Stimulated activated memory B cell treated with anti-CD40 and anti-IgM and Interleukin-4, amounts not matched to agents 10 μg/mL and 1 μg/mL and 100 μg/mL, for 72 hours (primary cell): ENCODE results near the gene THAP4.

Source experiments
- ATAC-seq: fragments of 150-1000 bp; cut with Tn5 transposase; 2 replicates; pipeline ENCODE4 v1.10.0; 2021
- H3K27ac Mint-ChIP-seq: one replicate; pipeline ENCODE4 v1.8.0; 2022; ENCODE audit warnings: mild to moderate bottlenecking, mixed read lengths
- H3K27me3 Mint-ChIP-seq: one replicate; pipeline ENCODE4 v1.8.0; 2022; ENCODE audit warnings: mixed read lengths
- H3K36me3 Mint-ChIP-seq: one replicate; pipeline ENCODE4 v1.8.0; 2022; ENCODE audit warnings: mixed read lengths
- H3K4me1 Mint-ChIP-seq: one replicate; pipeline ENCODE4 v1.8.0; 2022; ENCODE audit warnings: mixed read lengths
- H3K4me3 Mint-ChIP-seq: one replicate; pipeline ENCODE4 v1.8.0; 2022; ENCODE audit warnings: mild to moderate bottlenecking, moderate library complexity, mixed read lengths
- H3K9me3 Mint-ChIP-seq: one replicate; pipeline ENCODE4 v1.8.0; 2022; ENCODE audit warnings: mixed read lengths

The THAP4 gene

GRCh38 chr2:241613017-241613780, 23.8 kb downstream of the THAP4 start:
- Mint-ChIP-seq H3K27me3 (no peaks in the 10 kb centered on the region), H3K36me3 (peaks cover 22% of the 10 kb centered on the region), H3K9me3 (no peaks in the 10 kb centered on the region), H3K4me3 (no peak overlapping the region), H3K27ac (no peak overlapping the region), H3K4me1 (peaks cover 45% of the 10 kb centered on the region)
- ATAC-seq: no peak

GRCh38 chr2:241612156-241613016, 24.6 kb downstream of the THAP4 start:
- Mint-ChIP-seq H3K27me3 (no peaks in the 10 kb centered on the region), H3K4me3 (no peak overlapping the region), H3K36me3 (peaks cover 21% of the 10 kb centered on the region), H3K4me1 (peaks cover 37% of the 10 kb centered on the region), H3K9me3 (no peaks in the 10 kb centered on the region), H3K27ac (no peak overlapping the region)
- ATAC-seq: no peak

GRCh38 chr2:241611062-241611461, 25.9 kb downstream of the THAP4 start:
- H3K27me3 Mint-ChIP-seq: no peaks in the 10 kb centered on the region
- no peaks in the 10 kb centered on the region for H3K9me3 Mint-ChIP-seq
- peak overlapping the region; percentile 76 for H3K27ac Mint-ChIP-seq
- no peak for ATAC-seq
- peak overlapping the region; percentile 59 for H3K4me3 Mint-ChIP-seq
- H3K4me1 Mint-ChIP-seq: peaks cover 28% of the 10 kb centered on the region
- H3K36me3 Mint-ChIP-seq: peaks cover 27% of the 10 kb centered on the region

GRCh38 chr2:241609859-241610793, 26.8 kb downstream of the THAP4 start:
- peaks cover 27% of the 10 kb centered on the region for H3K36me3 Mint-ChIP-seq
- H3K27me3 Mint-ChIP-seq: no peaks in the 10 kb centered on the region

GRCh38 chr2:241608881-241609280, 28.1 kb downstream of the THAP4 start:
- H3K27me3 Mint-ChIP-seq: no peaks in the 10 kb centered on the region
- no peak for ATAC-seq
- H3K4me3 Mint-ChIP-seq: peak overlapping the region; percentile 59
- peak overlapping the region; percentile 14 for H3K27ac Mint-ChIP-seq
- H3K36me3 Mint-ChIP-seq: peaks cover 27% of the 10 kb centered on the region
- peaks cover 20% of the 10 kb centered on the region for H3K4me1 Mint-ChIP-seq
- H3K9me3 Mint-ChIP-seq: no peaks in the 10 kb centered on the region

More at GRCh38 chr2:241609859-241610793, 26.8 kb downstream of the THAP4 start:
- Mint-ChIP-seq H3K4me3 (peak overlapping the region; percentile 59), H3K4me1 (peaks cover 20% of the 10 kb centered on the region), H3K9me3 (no peaks in the 10 kb centered on the region), H3K27ac (peak overlapping the region; percentile 76)
- ATAC-seq: peak; percentile 99

- Mint-ChIP-seq H3K27ac (no peak overlapping the region), H3K36me3 (peaks cover 38% of the 10 kb centered on the region), H3K4me3 (no peak overlapping the region), H3K9me3 (no peaks in the 10 kb centered on the region), H3K27me3 (no peaks in the 10 kb centered on the region), H3K4me1 (peaks cover 20% of the 10 kb centered on the region)
- ATAC-seq: no peak
Observed at GRCh38 chr2:241607162-241607885, 29.6 kb downstream of the THAP4 start.

- Mint-ChIP-seq H3K4me1 (peaks cover 20% of the 10 kb centered on the region), H3K36me3 (peaks cover 41% of the 10 kb centered on the region), H3K27ac (no peak overlapping the region), H3K27me3 (no peaks in the 10 kb centered on the region), H3K9me3 (no peaks in the 10 kb centered on the region), H3K4me3 (no peak overlapping the region)
- ATAC-seq: no peak
Observed at GRCh38 chr2:241606186-241606585, 30.8 kb downstream of the THAP4 start.

- Mint-ChIP-seq H3K27me3 (no peaks in the 10 kb centered on the region), H3K4me1 (peaks cover 5% of the 10 kb centered on the region), H3K9me3 (no peaks in the 10 kb centered on the region), H3K27ac (no peak overlapping the region), H3K36me3 (peaks cover 60% of the 10 kb centered on the region), H3K4me3 (no peak overlapping the region)
- ATAC-seq: no peak
Observed at GRCh38 chr2:241603686-241604085, 33.3 kb downstream of the THAP4 start.

GRCh38 chr2:241602720-241603119, 34.2 kb downstream of the THAP4 start:
- Mint-ChIP-seq H3K27me3 (no peaks in the 10 kb centered on the region), H3K9me3 (no peaks in the 10 kb centered on the region), H3K4me3 (no peak overlapping the region), H3K36me3 (peaks cover 56% of the 10 kb centered on the region), H3K4me1 (no peaks in the 10 kb centered on the region), H3K27ac (no peak overlapping the region)
- no peak for ATAC-seq

- H3K27ac Mint-ChIP-seq: no peak overlapping the region
- peaks cover 54% of the 10 kb centered on the region for H3K36me3 Mint-ChIP-seq
- no peak overlapping the region for H3K4me3 Mint-ChIP-seq
- no peaks in the 10 kb centered on the region for H3K27me3 Mint-ChIP-seq
- ATAC-seq: no peak
- no peaks in the 10 kb centered on the region for H3K4me1 Mint-ChIP-seq
- H3K9me3 Mint-ChIP-seq: no peaks in the 10 kb centered on the region
Observed at GRCh38 chr2:241601841-241602240, 35.1 kb downstream of the THAP4 start.

- Mint-ChIP-seq H3K9me3 (no peaks in the 10 kb centered on the region), H3K27ac (no peak overlapping the region)
Observed at GRCh38 chr2:241599615-241600014, 37.3 kb downstream of the THAP4 start.

GRCh38 chr2:241598487-241598886, 38.5 kb downstream of the THAP4 start:
- Mint-ChIP-seq H3K27me3 (no peaks in the 10 kb centered on the region), H3K36me3 (peaks cover 59% of the 10 kb centered on the region), H3K4me3 (no peak overlapping the region), H3K9me3 (no peaks in the 10 kb centered on the region), H3K27ac (no peak overlapping the region), H3K4me1 (no peaks in the 10 kb centered on the region)
- ATAC-seq: no peak

More at GRCh38 chr2:241599615-241600014, 37.3 kb downstream of the THAP4 start:
- H3K4me1 Mint-ChIP-seq: no peaks in the 10 kb centered on the region
- H3K4me3 Mint-ChIP-seq: no peak overlapping the region
- peaks cover 50% of the 10 kb centered on the region for H3K36me3 Mint-ChIP-seq
- no peak for ATAC-seq
- no peaks in the 10 kb centered on the region for H3K27me3 Mint-ChIP-seq

- Mint-ChIP-seq H3K4me1 (no peaks in the 10 kb centered on the region), H3K36me3 (peaks cover 59% of the 10 kb centered on the region), H3K27ac (no peak overlapping the region)
Observed at GRCh38 chr2:241598061-241598460, 38.9 kb downstream of the THAP4 start.

GRCh38 chr2:241597561-241597960, 39.4 kb downstream of the THAP4 start:
- Mint-ChIP-seq H3K4me1 (no peaks in the 10 kb centered on the region), H3K36me3 (peaks cover 56% of the 10 kb centered on the region), H3K27me3 (no peaks in the 10 kb centered on the region), H3K27ac (no peak overlapping the region), H3K9me3 (no peaks in the 10 kb centered on the region), H3K4me3 (no peak overlapping the region)
- no peak for ATAC-seq

More at GRCh38 chr2:241598061-241598460, 38.9 kb downstream of the THAP4 start:
- H3K9me3 Mint-ChIP-seq: no peaks in the 10 kb centered on the region
- H3K4me3 Mint-ChIP-seq: no peak overlapping the region
- no peak for ATAC-seq
- H3K27me3 Mint-ChIP-seq: no peaks in the 10 kb centered on the region
